Measurements from ENCODE around the gene AURKA. TPM values are rescaled to one million over a fixed set of nuclear protein-coding genes. Genes with fewer than 3 reads are reported as not detected.

Gene AURKA
- total and polyA plus RNA-seq, 2 of the 8 experiments (the other 6 are each of a cell fraction or from before 2014, with no cell fraction given), result 45.8 to 84.8 TPM

GRCh38 chr20:56389807-56390206, 2.2 kb downstream of the AURKA start (continued):
- TF ChIP-seq E2F6 (IDR thresholded peaks at IDR 0.05) (no peak), ATF2 (IDR thresholded peaks at IDR 0.05; ENCODE audit: low read length) (no peak), SP1 (IDR thresholded peaks at IDR 0.05; ENCODE audit: low read depth, low read length) (no peak)

Data from H1 (cell line).